HG02571 (cell line): ENCODE data around the gene CPNE9.
"Not testable (repeated sequence)": the region's sequence is repeated elsewhere in the genome, so short reads cannot be mapped to it uniquely, and the experiment has no call there.

Experiments used
- ATAC-seq: cut with Tn5 transposase; IDR thresholded peaks from one replicate; pipeline ENCODE4 v1.9.1; 2021; ENCODE audit warnings: mild to moderate bottlenecking, moderate library complexity; ENCODE audit not compliant: unreplicated experiment

The CPNE9 gene

DNA sequence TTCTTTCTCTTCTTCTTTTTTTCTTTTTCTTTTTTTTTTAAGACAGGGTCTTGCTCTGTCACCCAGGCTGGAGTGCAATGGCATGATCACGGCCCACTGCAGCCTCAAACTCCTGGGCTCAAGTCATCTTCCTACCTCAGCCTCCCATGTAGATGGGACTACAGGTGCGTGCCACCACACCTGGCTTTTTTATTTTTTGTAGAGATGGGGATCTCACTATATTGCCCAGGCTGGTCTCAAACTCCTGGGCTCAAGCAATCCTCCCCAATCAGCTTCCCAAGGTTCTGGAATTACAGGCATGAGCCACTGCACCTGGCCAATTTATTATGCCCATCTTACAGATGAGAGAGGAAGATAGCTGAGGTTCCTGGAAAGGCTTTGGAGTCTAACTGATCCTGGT, 67.4 kb downstream of the CPNE9 start:
- not testable (repeated sequence) for ATAC-seq

DNA sequence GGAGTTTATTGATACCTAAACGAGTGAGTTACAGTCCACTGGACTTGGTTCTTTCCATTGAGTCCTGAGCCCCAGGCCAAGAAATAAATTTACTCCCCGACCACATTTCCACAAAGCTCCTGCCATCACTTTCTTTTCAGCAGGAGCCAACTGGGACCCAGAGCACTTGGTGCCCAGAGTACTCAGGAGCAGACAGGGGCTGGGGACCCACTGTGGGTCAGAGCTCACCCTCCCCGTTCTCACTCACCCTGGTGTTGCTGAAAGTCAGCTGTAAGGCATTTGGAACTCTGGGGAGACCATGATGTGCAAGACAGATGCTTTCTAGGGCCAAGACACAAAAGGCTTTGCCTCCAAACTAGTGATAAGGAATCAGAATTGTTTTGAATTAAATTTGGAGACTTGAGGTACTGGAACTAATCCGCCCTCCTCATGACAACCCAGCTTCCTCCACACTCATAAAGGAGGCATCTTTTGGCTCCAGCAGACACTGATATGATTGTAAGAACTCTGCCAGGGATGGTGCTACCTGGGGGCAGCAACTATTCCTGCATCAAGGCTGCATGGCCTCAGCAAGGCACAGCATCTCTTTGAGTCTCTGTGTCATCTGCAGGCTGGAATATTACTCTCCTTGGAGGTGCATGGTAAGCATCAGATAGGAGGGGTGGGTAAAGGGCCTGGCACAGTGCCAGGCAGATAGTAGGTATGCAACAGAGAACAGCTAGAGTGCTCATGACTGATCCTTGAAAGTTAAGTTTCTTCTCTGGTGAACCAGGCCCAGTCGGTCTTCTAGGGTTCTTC, 73.5 kb downstream of the CPNE9 start:
- no peak for ATAC-seq

DNA sequence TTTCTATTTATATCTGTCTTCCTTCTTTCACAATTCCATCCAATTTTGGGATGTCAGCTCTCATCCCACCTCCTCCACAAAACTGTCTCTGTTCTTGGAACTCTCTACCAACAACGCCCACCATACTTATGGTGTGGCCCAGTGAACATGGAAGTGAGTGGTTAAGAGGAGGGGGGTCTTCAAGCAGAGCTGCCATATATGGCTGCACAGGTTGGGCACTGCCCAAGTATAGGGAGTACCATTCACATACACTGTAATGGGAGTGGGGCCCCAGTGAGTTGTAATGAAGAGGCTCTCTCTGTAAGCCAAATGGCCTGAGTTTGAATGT, 74.0 kb downstream of the CPNE9 start:
- ATAC-seq: no peak

DNA sequence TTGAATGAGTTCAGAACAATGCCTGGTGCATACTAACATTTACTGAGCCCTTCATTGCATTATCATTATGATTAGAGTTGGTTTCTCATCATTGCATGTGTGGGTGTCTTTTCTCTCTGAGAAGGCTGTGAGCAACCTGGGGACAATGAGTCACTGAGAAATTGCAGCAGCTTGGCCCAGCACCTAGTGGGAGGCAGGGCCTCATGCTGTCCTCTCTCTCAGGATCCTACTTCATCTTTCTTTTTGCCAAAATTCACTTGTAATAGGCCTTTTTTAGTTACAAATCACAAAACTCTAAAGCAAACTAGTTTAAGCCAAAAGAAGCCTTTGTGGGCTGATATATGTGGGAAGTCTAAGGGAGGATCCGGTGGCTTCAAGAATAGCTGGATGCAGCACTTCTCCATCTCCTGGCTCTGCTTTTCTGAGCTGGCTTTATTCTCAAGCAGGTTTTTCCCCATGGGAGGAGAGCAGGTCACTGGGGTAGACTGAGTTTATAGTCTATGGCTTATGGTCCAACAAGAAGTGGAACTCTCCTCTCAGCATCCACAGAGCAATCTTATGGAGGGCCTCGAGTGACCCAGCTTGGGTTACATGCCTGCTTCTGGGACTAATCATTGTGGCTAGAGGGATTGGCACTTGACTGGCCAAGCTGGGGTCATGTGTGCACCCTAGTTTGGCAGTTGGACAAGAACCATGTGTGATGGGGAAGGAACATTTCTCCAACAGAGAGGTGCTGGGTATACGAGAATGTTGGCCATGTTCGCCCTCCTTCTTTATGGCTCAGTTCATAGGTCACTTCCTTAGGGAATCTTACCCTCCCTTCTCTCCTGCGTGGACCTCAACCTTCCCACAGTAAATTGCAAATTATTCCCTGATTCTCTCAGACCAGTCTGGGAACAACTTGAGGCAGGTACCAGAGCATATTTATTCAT, 74.8 kb downstream of the CPNE9 start:
- ATAC-seq: no peak

DNA sequence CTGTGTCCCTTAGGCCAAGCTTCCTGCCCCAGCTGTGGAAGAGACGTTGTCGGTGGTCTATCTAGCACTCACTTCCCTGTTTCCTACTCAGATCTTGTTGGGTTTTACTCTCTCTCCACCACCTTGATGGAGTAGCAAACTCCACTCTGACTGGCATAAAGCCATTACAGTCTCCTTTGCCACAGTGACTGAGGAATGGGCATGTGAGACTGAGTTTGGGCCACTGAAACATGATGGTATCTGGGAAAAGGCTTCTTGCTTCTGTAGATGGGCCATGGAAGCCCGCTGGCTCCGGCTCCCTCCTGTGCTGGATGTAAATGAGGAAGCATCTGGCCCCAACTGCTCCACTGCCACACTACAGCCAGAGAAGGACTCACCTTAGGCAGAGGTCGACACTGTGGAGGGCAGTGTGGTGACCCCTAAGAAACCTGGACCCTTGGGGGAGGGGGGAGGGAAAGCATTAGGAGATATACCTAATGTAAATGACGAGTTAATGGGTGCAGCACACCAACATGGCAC, 75.5 kb downstream of the CPNE9 start:
- ATAC-seq: no peak
